DMS 273 (cell line): ENCODE results near the gene MGST2.

ENCODE experiments used
- DNase-seq: peaks from one replicate; lab custom pipeline; 2025; ENCODE audit not compliant: unreplicated experiment; lab: John Stamatoyannopoulos, UW

MGST2 gene

GRCh38 chr4:139669335-139669734 lies 3.7 kb downstream of the MGST2 start:
- no peak for DNase-seq

GRCh38 chr4:139669890-139670289 lies 4.3 kb downstream of the MGST2 start:
- DNase-seq = no peak

GRCh38 chr4:139670775-139671174 lies 5.2 kb downstream of the MGST2 start:
- no peak for DNase-seq

- DNase-seq = no peak
Measured at GRCh38 chr4:139672215-139672614, 6.6 kb downstream of the MGST2 start.

- DNase-seq = no peak
Measured at GRCh38 chr4:139672732-139673131, 7.1 kb downstream of the MGST2 start.

GRCh38 chr4:139674875-139675550 lies 9.4 kb downstream of the MGST2 start:
- no peak for DNase-seq

- DNase-seq = no peak
Measured at GRCh38 chr4:139675651-139676050, 10.0 kb downstream of the MGST2 start.

GRCh38 chr4:139676365-139676764 lies 10.7 kb downstream of the MGST2 start:
- no peak for DNase-seq

- no peak for DNase-seq
Measured at GRCh38 chr4:139676913-139677585, 11.4 kb downstream of the MGST2 start.

GRCh38 chr4:139682309-139682708 lies 16.7 kb downstream of the MGST2 start:
- no peak for DNase-seq

- no peak for DNase-seq
Measured at GRCh38 chr4:139682741-139683151, 17.1 kb downstream of the MGST2 start.

- no peak for DNase-seq
Measured at GRCh38 chr4:139684351-139684750, 18.7 kb downstream of the MGST2 start.

GRCh38 chr4:139685180-139685579 lies 19.6 kb downstream of the MGST2 start:
- no peak for DNase-seq

- DNase-seq = no peak
Measured at GRCh38 chr4:139686130-139686529, 20.5 kb downstream of the MGST2 start.

GRCh38 chr4:139686988-139687387 lies 21.4 kb downstream of the MGST2 start:
- no peak for DNase-seq

- DNase-seq = no peak
Measured at GRCh38 chr4:139689093-139689722, 23.6 kb downstream of the MGST2 start.

GRCh38 chr4:139690419-139690818 lies 24.8 kb downstream of the MGST2 start:
- DNase-seq = no peak

- peak; percentile 88 for DNase-seq
Measured at GRCh38 chr4:139692309-139693012, 26.8 kb downstream of the MGST2 start.

GRCh38 chr4:139694522-139695107 lies 29.0 kb downstream of the MGST2 start:
- no peak for DNase-seq

- DNase-seq = no peak
Measured at GRCh38 chr4:139696491-139696890, 30.9 kb downstream of the MGST2 start.
